ENCODE results near the gene FBRS.

FBRS gene

DNA sequence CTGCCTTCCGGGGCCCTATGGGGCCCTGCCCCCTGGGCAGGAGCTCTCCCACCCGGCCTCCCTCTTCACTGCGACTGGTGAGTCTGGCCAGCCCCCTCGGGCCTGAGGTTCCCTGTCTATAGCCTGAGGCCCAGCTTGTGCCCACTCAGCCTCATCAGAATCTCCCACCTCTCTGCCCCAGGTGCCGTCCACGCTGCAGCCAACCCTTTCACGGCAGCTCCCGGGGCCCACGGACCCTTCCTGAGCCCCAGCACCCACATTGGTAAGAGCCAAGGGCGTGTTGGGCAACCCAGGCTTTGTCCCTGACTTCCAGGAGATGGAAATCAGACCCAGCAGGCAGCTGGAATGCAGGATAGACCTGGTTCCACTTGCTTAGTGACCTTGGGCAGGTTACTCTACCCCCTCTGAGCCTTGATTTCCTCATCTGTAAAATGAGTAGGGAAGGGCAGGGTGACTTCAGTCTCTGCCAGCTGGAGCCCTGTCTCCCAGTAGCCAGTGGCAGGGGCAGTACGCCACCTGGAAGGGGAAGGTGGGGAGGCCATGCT lies 9.2 kb downstream of the FBRS start:
- H3K4me1 ChIP-seq (ENCODE audit: insufficient read depth, low read length): no peaks in the 10 kb centered on the region
- H3K9ac ChIP-seq (ENCODE audit: low read depth, low read length): no peak overlapping the region
- peaks cover 30% of the 10 kb centered on the region for H3K36me3 ChIP-seq (ENCODE audit: insufficient read depth, low read depth, low read length)
- H3K4me3 ChIP-seq (ENCODE audit: low read length): no peak overlapping the region
- no peak overlapping the region for H3K27ac ChIP-seq (ENCODE audit: low read length)
- peaks cover 84% of the 10 kb centered on the region for H3K27me3 ChIP-seq (ENCODE audit: insufficient read depth, low read length)
- H3K9me3 ChIP-seq (ENCODE audit: insufficient read depth, low read depth, low read length): no peaks in the 10 kb centered on the region

DNA sequence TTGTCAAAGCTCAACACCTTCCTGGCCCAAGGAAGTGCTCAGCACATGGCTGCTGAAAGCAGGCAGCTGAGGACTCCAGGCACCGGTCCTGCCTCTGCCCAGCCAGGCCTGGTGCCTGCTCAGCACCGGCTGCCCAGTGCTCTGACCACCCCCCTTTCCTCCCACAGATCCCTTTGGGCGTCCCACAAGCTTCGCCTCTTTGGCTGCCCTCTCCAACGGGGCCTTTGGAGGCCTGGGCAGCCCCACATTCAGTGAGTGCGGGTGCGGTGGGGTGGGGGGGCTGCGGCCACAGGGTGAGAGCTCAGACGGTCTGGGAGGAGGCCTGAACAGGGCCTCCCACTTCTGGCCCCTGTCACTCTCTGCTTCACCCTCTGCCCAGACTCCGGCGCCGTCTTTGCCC lies 10.2 kb downstream of the FBRS start:
- Histone ChIP-seq H3K4me3 (ENCODE audit: low read length) (no peak overlapping the region), H3K27ac (ENCODE audit: low read length) (no peak overlapping the region), H3K9ac (ENCODE audit: low read depth, low read length) (no peak overlapping the region), H3K9me3 (ENCODE audit: insufficient read depth, low read depth, low read length) (no peaks in the 10 kb centered on the region), H3K4me1 (ENCODE audit: insufficient read depth, low read length) (no peaks in the 10 kb centered on the region), H3K36me3 (ENCODE audit: insufficient read depth, low read depth, low read length) (peaks cover 21% of the 10 kb centered on the region), H3K27me3 (ENCODE audit: insufficient read depth, low read length) (peaks cover 87% of the 10 kb centered on the region)

DNA sequence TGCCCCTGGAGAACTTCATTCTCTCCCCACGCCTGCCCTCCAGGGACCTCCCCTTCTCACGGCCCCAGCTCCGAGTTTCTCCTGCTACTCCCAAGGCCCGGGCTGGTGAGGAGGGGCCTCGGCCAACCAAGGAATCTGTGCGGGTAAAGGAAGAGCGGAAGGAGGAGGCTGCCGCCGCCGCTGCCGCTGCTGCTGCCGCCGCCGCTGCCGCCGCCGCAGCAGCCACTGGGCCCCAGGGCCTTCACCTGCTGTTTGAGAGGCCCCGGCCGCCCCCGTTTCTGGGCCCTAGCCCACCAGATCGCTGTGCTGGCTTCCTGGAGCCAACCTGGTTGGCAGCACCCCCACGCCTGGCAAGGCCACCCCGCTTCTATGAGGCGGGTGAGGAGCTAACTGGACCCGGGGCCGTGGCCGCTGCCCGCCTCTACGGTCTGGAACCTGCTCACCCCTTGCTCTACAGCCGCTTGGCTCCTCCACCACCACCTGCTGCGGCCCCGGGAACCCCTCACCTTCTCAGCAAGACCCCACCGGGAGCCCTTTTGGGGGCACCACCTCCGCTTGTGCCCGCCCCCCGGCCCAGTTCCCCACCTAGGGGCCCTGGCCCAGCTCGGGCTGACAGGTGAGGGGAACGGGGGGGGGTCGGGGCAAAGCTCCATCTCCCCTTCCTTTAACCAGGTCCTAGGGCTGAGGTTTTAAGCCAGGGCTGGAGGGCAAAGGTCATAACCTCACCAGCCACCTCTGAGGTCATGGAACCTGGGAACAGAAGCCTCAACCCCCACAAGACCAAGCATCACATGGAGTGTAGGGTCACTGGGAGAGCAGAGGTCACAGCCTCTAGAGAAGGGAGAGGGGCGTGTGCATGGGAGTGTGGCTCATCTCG lies 11.0 kb downstream of the FBRS start:
- Histone ChIP-seq H3K4me1 (ENCODE audit: insufficient read depth, low read length) (no peaks in the 10 kb centered on the region), H3K9ac (ENCODE audit: low read depth, low read length) (no peak overlapping the region), H3K27ac (ENCODE audit: low read length) (no peak overlapping the region), H3K27me3 (ENCODE audit: insufficient read depth, low read length) (peaks cover 91% of the 10 kb centered on the region), H3K4me3 (ENCODE audit: low read length) (no peak overlapping the region), H3K9me3 (ENCODE audit: insufficient read depth, low read depth, low read length) (no peaks in the 10 kb centered on the region), H3K36me3 (ENCODE audit: insufficient read depth, low read depth, low read length) (peaks cover 18% of the 10 kb centered on the region)

DNA sequence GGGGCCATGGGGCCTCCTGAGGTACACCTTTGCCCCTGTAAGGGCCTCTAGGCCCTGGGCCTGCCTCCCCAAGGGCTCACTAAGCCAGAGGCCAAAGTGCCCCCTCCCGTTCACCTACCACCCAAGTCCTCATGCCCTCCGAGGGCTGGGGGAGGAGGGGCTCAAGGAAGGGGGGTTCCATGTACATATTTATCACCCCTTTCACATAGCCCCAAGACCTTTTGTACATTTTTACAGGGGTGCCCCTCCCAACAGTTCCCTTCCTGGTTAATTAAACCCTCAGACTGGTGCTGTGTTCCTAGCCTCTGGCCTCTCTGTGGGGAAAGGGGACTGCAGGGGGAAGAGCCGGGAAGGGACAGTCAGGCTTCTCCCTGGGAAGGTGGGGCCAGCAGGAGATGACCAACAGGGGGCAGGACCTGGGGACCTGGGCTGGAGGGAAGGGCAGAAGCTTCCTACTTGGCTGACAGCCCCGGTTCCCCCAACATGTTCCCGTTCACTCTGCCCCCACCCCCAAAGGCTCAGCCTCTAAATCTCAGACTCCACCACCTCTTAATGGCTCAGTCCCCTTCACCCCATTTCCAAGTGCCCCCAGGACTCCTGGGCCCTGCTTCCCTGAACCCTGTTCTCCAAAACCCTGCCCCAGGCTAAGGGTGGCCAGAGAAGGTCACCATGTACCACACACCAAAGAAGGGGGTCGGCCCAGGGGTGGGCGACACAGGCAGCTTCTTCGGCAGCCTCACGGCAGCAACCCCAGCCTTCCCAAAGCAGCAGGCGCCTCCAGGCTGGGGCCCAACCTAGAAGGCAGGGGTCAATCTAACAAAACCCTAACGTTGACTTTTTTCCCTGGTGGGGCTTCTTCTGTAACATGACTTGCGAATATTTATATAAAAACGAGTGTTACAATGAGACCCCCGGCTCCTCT lies 11.9 kb downstream of the FBRS start:
- Histone ChIP-seq H3K27ac (ENCODE audit: low read length) (no peak overlapping the region), H3K9ac (ENCODE audit: low read depth, low read length) (no peak overlapping the region), H3K27me3 (ENCODE audit: insufficient read depth, low read length) (peaks cover 94% of the 10 kb centered on the region), H3K36me3 (ENCODE audit: insufficient read depth, low read depth, low read length) (peaks cover 18% of the 10 kb centered on the region), H3K9me3 (ENCODE audit: insufficient read depth, low read depth, low read length) (no peaks in the 10 kb centered on the region), H3K4me1 (ENCODE audit: insufficient read depth, low read length) (no peaks in the 10 kb centered on the region), H3K4me3 (ENCODE audit: low read length) (no peak overlapping the region)

DNA sequence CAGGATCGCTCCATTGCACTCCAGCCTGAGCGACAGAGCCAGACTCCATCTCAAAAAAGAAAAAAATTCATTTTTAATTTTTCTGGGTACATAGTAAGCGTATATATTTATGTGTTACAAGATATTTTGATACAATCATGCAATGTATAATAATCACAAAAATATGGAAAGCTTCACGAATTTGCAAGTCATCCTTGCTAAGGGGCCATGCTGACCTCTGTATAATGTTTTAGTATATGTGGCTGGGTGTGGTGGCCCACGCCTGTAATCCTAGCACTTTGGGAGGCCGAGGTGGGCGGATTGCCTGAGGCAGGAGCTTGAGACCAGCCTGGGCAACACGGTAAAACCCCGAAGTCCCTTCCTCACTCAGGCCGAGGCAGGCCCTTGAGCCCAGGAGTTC lies 16.9 kb downstream of the FBRS start:
- no peak overlapping the region for H3K9ac ChIP-seq (ENCODE audit: low read depth, low read length)
- H3K9me3 ChIP-seq (ENCODE audit: insufficient read depth, low read depth, low read length): no peaks in the 10 kb centered on the region
- no peak overlapping the region for H3K27ac ChIP-seq (ENCODE audit: low read length)
- H3K27me3 ChIP-seq (ENCODE audit: insufficient read depth, low read length): peaks cover 98% of the 10 kb centered on the region
- H3K4me3 ChIP-seq (ENCODE audit: low read length): no peak overlapping the region
- H3K4me1 ChIP-seq (ENCODE audit: insufficient read depth, low read length): no peaks in the 10 kb centered on the region
- no peaks in the 10 kb centered on the region for H3K36me3 ChIP-seq (ENCODE audit: insufficient read depth, low read depth, low read length)

DNA sequence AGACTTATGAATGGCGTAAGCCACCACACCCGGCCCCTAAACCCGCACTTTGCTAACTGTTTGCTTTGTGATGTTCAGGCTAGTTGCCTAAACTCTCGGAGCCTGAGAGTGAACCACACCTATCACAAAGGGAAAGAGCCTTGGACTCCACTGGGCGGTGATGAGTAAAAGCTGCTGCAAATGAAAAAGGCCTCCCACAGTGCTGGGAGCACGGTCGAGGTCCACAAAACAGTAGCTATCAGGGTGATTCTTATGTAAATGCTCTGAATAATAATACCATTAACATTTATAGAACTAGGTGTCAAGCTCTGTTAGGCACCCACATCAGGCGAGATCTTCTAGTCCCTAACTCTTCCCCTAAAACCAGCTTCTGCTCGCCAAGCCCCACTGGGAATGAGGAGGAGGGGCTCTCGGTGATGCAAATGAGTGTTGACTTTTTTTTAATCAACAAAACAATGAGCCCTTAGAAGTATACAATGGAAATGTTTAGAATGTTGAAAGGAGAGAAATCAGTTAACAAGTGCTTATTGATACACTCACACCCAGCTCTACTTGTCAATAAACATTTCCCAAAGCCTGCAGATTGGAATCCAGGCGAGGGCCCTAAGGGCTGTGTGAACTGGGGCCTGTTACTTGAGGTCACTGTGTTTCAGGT lies 19.8 kb downstream of the FBRS start:
- H3K27me3 ChIP-seq (ENCODE audit: insufficient read depth, low read length): peaks cover 98% of the 10 kb centered on the region
- no peak overlapping the region for H3K4me3 ChIP-seq (ENCODE audit: low read length)
- no peaks in the 10 kb centered on the region for H3K4me1 ChIP-seq (ENCODE audit: insufficient read depth, low read length)
- H3K27ac ChIP-seq (ENCODE audit: low read length): no peak overlapping the region
- H3K9me3 ChIP-seq (ENCODE audit: insufficient read depth, low read depth, low read length): no peaks in the 10 kb centered on the region
- no peaks in the 10 kb centered on the region for H3K36me3 ChIP-seq (ENCODE audit: insufficient read depth, low read depth, low read length)
- H3K9ac ChIP-seq (ENCODE audit: low read depth, low read length): no peak overlapping the region

DNA sequence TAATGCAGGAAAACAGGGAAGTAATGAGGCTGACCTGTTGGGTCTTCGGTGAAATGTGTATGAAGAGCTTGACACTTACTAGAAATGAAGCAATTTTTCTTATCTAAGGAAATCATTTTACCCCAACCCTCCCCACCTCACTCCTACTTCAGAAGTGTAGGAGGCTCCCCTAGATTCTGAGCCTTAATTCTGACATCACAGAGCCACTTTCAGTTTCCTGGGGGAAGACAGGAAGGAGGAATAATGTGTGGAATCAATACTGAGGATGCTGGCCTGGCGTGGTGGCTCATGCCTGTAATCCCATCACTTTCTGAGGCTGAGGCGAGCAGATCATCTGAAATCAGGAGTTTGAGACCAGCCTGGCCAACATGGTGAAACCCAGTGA lies 20.3 kb downstream of the FBRS start:
- H3K36me3 ChIP-seq (ENCODE audit: insufficient read depth, low read depth, low read length): no peaks in the 10 kb centered on the region

DNA sequence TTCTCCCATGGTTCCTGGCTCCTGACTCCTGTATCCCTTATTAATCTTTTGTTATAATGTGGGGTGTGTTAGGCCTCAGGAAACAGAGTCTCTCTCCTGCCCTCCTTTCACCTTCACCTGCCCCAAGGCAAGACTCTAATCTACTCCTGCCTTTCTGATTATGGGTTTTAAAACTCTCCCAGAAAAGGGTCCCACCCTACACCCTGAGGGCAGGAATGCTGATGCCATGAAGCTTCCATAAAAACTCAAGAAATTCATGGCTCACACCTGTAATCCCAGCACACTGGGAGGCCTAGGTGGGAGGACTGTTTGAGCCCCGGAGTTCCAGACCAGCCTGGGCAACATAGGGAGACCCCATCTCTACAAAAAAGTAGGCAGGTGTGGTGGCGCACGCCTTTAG lies 22.1 kb downstream of the FBRS start:
- Histone ChIP-seq H3K9me3 (ENCODE audit: insufficient read depth, low read depth, low read length) (no peaks in the 10 kb centered on the region), H3K27me3 (ENCODE audit: insufficient read depth, low read length) (peaks cover 98% of the 10 kb centered on the region), H3K4me3 (ENCODE audit: low read length) (no peak overlapping the region), H3K4me1 (ENCODE audit: insufficient read depth, low read length) (no peaks in the 10 kb centered on the region), H3K27ac (ENCODE audit: low read length) (no peak overlapping the region), H3K9ac (ENCODE audit: low read depth, low read length) (no peak overlapping the region), H3K36me3 (ENCODE audit: insufficient read depth, low read depth, low read length) (no peaks in the 10 kb centered on the region)

More for the DNA sequence above, 20.3 kb downstream of the FBRS start:
- Histone ChIP-seq H3K4me3 (ENCODE audit: low read length) (no peak overlapping the region), H3K9ac (ENCODE audit: low read depth, low read length) (no peak overlapping the region), H3K4me1 (ENCODE audit: insufficient read depth, low read length) (no peaks in the 10 kb centered on the region), H3K27me3 (ENCODE audit: insufficient read depth, low read length) (peaks cover 98% of the 10 kb centered on the region), H3K27ac (ENCODE audit: low read length) (no peak overlapping the region), H3K9me3 (ENCODE audit: insufficient read depth, low read depth, low read length) (no peaks in the 10 kb centered on the region)

DNA sequence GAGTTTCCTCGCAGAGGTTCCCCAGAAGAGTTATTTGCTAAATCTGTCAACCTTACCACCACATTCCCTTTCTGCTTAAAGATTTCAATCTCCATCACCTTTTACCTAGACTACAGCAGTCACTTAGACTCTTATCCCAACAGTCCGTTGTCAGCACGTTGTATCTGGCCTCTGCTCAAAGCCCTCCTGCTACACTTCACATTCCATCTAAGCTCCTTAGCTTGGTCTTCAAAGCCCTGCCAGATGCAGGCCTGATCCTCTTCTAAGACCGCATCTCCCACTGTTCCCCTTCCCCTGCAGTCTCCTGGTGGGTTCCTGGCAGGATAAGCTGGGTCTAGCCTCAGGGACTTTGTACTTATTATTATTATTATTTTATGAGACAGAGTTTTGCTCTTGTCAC lies 30.5 kb downstream of the FBRS start:
- no peak overlapping the region for H3K4me3 ChIP-seq (ENCODE audit: low read length)
- no peaks in the 10 kb centered on the region for H3K4me1 ChIP-seq (ENCODE audit: insufficient read depth, low read length)
- no peaks in the 10 kb centered on the region for H3K9me3 ChIP-seq (ENCODE audit: insufficient read depth, low read depth, low read length)
- H3K27me3 ChIP-seq (ENCODE audit: insufficient read depth, low read length): peaks cover 100% of the 10 kb centered on the region
- no peak overlapping the region for H3K9ac ChIP-seq (ENCODE audit: low read depth, low read length)
- H3K36me3 ChIP-seq (ENCODE audit: insufficient read depth, low read depth, low read length): no peaks in the 10 kb centered on the region
- H3K27ac ChIP-seq (ENCODE audit: low read length): no peak overlapping the region

DNA sequence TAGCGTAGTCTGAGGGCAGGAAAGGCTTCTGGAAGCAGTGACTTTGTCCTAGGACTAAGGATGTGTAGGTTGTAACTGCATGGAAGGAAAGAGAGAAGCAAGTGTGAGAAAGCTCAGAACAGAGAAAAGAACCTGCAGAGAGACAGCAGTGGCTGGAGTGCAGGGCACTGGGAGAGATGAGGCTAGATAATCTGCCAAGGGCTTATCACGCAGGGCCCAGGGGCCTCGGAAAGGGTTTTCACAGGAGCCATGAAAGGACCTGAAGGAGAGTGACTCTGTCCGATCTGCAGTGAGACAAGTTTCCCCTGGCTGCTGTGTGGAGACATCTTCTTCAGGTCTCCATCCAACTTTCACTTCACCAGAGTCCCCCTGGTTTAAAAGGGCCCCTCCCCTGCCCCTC lies 33.7 kb downstream of the FBRS start:
- H3K27ac ChIP-seq (ENCODE audit: low read length): no peak overlapping the region
- H3K9ac ChIP-seq (ENCODE audit: low read depth, low read length): no peak overlapping the region
- peaks cover 98% of the 10 kb centered on the region for H3K27me3 ChIP-seq (ENCODE audit: insufficient read depth, low read length)
- H3K36me3 ChIP-seq (ENCODE audit: insufficient read depth, low read depth, low read length): no peaks in the 10 kb centered on the region
- no peaks in the 10 kb centered on the region for H3K4me1 ChIP-seq (ENCODE audit: insufficient read depth, low read length)
- H3K4me3 ChIP-seq (ENCODE audit: low read length): no peak overlapping the region
- H3K9me3 ChIP-seq (ENCODE audit: insufficient read depth, low read depth, low read length): no peaks in the 10 kb centered on the region

DNA sequence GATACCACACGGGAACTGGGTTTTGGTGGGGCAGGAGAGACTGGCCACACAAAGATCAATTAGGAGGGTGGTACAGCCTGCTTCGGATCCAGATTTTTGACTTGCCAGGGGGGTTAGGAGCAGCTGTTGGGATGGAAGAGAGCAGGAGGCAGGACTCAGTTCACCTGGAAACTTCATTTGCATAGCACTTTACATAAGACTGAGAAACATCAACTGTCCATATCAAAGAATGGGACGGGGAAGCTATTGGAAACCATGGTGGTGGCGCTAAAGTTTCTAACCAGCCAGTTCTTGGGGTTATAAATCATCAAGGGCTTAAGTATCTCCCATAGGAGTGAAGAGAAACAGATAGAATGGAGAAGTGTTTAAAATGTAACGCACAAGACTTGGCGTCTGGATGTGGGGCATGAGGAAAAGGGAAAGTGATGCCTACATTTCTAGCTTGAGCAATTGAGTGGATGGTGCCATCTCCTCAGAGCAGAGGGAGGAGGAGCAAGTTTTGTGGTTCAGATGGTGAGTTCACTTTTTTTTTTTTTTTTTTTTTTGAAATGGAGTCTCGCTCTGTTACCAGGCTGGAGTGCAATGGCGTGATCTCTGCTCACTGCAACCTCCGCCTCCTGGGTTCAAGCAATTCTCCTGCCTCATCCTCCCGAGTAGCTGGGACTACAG lies 34.3 kb downstream of the FBRS start:
- Histone ChIP-seq H3K4me3 (ENCODE audit: low read length) (no peak overlapping the region), H3K9ac (ENCODE audit: low read depth, low read length) (no peak overlapping the region), H3K27ac (ENCODE audit: low read length) (no peak overlapping the region), H3K4me1 (ENCODE audit: insufficient read depth, low read length) (no peaks in the 10 kb centered on the region), H3K9me3 (ENCODE audit: insufficient read depth, low read depth, low read length) (no peaks in the 10 kb centered on the region), H3K27me3 (ENCODE audit: insufficient read depth, low read length) (peaks cover 98% of the 10 kb centered on the region), H3K36me3 (ENCODE audit: insufficient read depth, low read depth, low read length) (no peaks in the 10 kb centered on the region)

Data from iPS-20b (cell line).